Measurements from ENCODE around the gene DARS1.

- TF ChIP-seq CTCF (optimal IDR thresholded peaks at IDR 0.05 in 1 of 3, IDR thresholded peaks at IDR 0.05 in 1 of 3, conservative IDR thresholded peaks at IDR 0.05 in 1 of 3; ENCODE audit: extremely low read depth in 1 of 3, insufficient read depth in 2 of 3, low read length in 3 of 3): no peak
- no peak for TF ChIP-seq EZH2 (IDR thresholded peaks at IDR 0.05; ENCODE audit: low read length)
Observed at GRCh38 chr2:135903650-135904049, 81.8 kb downstream of the DARS1 start.

All from keratinocyte (primary cell).